Neural cell (in vitro differentiated cells): ENCODE results near the gene GCNA. TPM values are rescaled to one million over a fixed set of nuclear protein-coding genes. Genes with fewer than 3 reads are reported as not detected.

Experiments
- H2AFZ ChIP-seq: fragments of 200-600, 300-800 bp; sonication (generic), shearing (Covaris generic); 2 replicates; pipeline ENCODE4 v1.6.0; 2014; ENCODE audit warnings: low read depth, mild to moderate bottlenecking, antibody characterized with exemption, low read length, moderate library complexity
- H3F3A ChIP-seq: fragments of 200-600 bp; shearing (Covaris generic); 2 replicates; pipeline ENCODE4 v1.6.1; 2016; ENCODE audit warnings: mild to moderate bottlenecking, moderate library complexity, mixed read lengths, antibody characterized with exemption, low read length; ENCODE audit not compliant: insufficient read depth, poor library complexity, severe bottlenecking
- H3K27ac ChIP-seq: fragments of 200-600, 300-800 bp; sonication (generic), shearing (Covaris generic); 2 replicates; pipeline ENCODE4 v1.5.1; 2014; ENCODE audit warnings: mild to moderate bottlenecking, low read length, moderate library complexity
- H3K27me3 ChIP-seq: fragments of 300-800, 200-600 bp; sonication (generic), shearing (Covaris generic); 2 replicates; pipeline ENCODE4 v1.6.0; 2014; ENCODE audit warnings: mild to moderate bottlenecking, low read depth, low read length, moderate library complexity; ENCODE audit not compliant: insufficient read depth
- H3K36me3 ChIP-seq: fragments of 300-800, 200-600 bp; sonication (generic), shearing (Covaris generic); 2 replicates; pipeline ENCODE4 v1.5.1; 2014; ENCODE audit warnings: mild to moderate bottlenecking, antibody characterized with exemption, low read length, moderate library complexity; ENCODE audit not compliant: insufficient read depth
- H3K4me2 ChIP-seq: fragments of 300-800, 200-600 bp; sonication (generic), shearing (Covaris generic); 2 replicates; pipeline ENCODE4 v1.6.0; 2014; ENCODE audit warnings: mild to moderate bottlenecking, low read length
- H3K4me3 ChIP-seq: fragments of 300-800, 200-600 bp; sonication (generic), shearing (Covaris generic); 2 replicates; pipeline ENCODE4 v1.5.1; 2014; ENCODE audit warnings: mild to moderate bottlenecking, low read length, moderate library complexity
- H3K79me2 ChIP-seq: fragments of 200-600 bp; shearing (Covaris generic); replicated peaks from 2 replicates; pipeline ENCODE4 v1.6.0; 2014; ENCODE audit warnings: mild to moderate bottlenecking, low read length, moderate library complexity; ENCODE audit not compliant: insufficient read depth
- H3K9ac ChIP-seq: fragments of 300-800, 200-600 bp; sonication (generic), shearing (Covaris generic); 2 replicates; pipeline ENCODE4 v1.6.1; 2016; ENCODE audit warnings: mild to moderate bottlenecking, low read length, mixed read lengths
- H3K9me2 ChIP-seq: fragments of 200-600 bp; shearing (Covaris generic); 2 replicates; pipeline ENCODE4 v1.6.1; 2016; ENCODE audit warnings: mild to moderate bottlenecking, low read length, mixed read lengths; ENCODE audit not compliant: insufficient read depth
- H3K9me3 ChIP-seq: fragments of 200-600, 300-800 bp; sonication (generic), shearing (Covaris generic); 2 replicates; pipeline ENCODE4 v1.6.1; 2016; ENCODE audit warnings: mild to moderate bottlenecking, mixed run types, low read length, moderate library complexity, mixed read lengths
- H4K20me1 ChIP-seq: fragments of 200-600 bp; shearing (Covaris generic); 2 replicates; pipeline ENCODE4 v1.6.1; 2016; ENCODE audit warnings: mild to moderate bottlenecking, mixed run types; ENCODE audit not compliant: insufficient read depth
- CTCF ChIP-seq: fragments of 450-650 bp; IDR thresholded peaks from 2 replicates; pipeline ENCODE4 v1.5.1; 2014; ENCODE audit warnings: antibody characterized with exemption, mild to moderate bottlenecking, moderate library complexity; ENCODE audit not compliant: poor library complexity, severe bottlenecking
- EZH2 ChIP-seq: fragments of 200-600, 300-800 bp; shearing (Covaris generic), sonication (generic); IDR thresholded peaks from 2 replicates; pipeline ENCODE4 v1.6.1; 2014; ENCODE audit warnings: antibody characterized with exemption, low read length, borderline replicate concordance, mild to moderate bottlenecking; ENCODE audit not compliant: insufficient read depth, poor library complexity, severe bottlenecking
- POLR2AphosphoS5 ChIP-seq: IDR thresholded peaks from 2 replicates; pipeline ENCODE4 v1.6.1; 2012
- RAD21 ChIP-seq: fragments of 450-650 bp; conservative IDR thresholded peaks from 2 replicates; pipeline ENCODE4 v1.6.1; 2014; ENCODE audit warnings: antibody characterized with exemption, mild to moderate bottlenecking, moderate library complexity
- REST ChIP-seq: IDR thresholded peaks from 2 replicates; pipeline ENCODE4 v1.6.1; 2012; ENCODE audit warnings: borderline replicate concordance
- SMC3 ChIP-seq: fragments of 450-650 bp; conservative IDR thresholded peaks from 2 replicates; pipeline ENCODE4 v1.6.1; 2014; ENCODE audit warnings: antibody characterized with exemption, mild to moderate bottlenecking, moderate library complexity; ENCODE audit not compliant: poor library complexity
- TAF1 ChIP-seq: IDR thresholded peaks from 2 replicates; pipeline ENCODE4 v1.6.1; 2012; ENCODE audit warnings: low read depth
- polyA plus RNA-seq: library from polyadenylated mRNA; depleted of rRNA; stranded (reverse); fragments of >200 nt; gene quantifications from 2 replicates; pipeline ENCODE4 v1.2.3, GENCODE V29; 2014

GCNA gene
- polyA plus RNA-seq, 1 donor from 2014 or later: 11.0 TPM

DNA sequence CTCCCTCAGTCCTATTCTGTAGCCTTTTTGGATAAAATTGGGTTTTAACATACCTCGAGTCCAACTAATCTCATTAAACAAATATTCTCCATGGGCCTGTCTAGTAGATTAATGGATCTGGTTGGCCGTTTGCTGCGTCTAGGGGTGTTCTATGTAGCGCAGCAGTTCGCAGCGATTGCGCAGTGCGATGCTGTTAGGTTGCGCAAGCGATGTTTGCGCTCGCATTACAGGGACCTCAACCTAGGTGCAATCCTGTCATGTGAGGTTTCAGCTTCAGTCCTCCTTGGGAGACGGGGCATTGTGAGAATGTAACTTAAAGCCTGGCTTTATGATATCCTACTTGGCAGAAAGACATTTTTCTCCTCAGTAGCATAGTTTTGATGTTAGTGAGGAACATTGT is 31.4 kb upstream of the GCNA start:
- Histone ChIP-seq H3K4me3 (no peak overlapping the region), H3K27me3 (no peaks in the 10 kb centered on the region), H4K20me1 (no peaks in the 10 kb centered on the region), H3K79me2 (peaks cover 20% of the 10 kb centered on the region), H3K4me2 (no peak overlapping the region), H3K27ac (no peak overlapping the region), H3K9me3 (no peaks in the 10 kb centered on the region), H3K9ac (no peak overlapping the region), H3K9me2 (no peaks in the 10 kb centered on the region), H3K36me3 (no peaks in the 10 kb centered on the region), H2AFZ (no peak overlapping the region), H3F3A (no peaks in the 10 kb centered on the region)
- TF ChIP-seq CTCF (no peak), POLR2AphosphoS5 (no peak), RAD21 (no peak), REST (no peak)

GRCh38 chrX:71547339-71547738 is 30.9 kb upstream of the GCNA start:
- no peaks in the 10 kb centered on the region for H3F3A ChIP-seq
- no peaks in the 10 kb centered on the region for H4K20me1 ChIP-seq
- H3K4me2 ChIP-seq: no peak overlapping the region

More at GRCh38 chrX:71547339-71547738, 30.9 kb upstream of the GCNA start:
- Histone ChIP-seq H3K27ac (no peak overlapping the region), H3K9me3 (no peaks in the 10 kb centered on the region), H3K4me3 (no peak overlapping the region), H3K27me3 (no peaks in the 10 kb centered on the region), H2AFZ (no peak overlapping the region), H3K9me2 (no peaks in the 10 kb centered on the region), H3K79me2 (peaks cover 16% of the 10 kb centered on the region), H3K9ac (no peak overlapping the region), H3K36me3 (no peaks in the 10 kb centered on the region)
- TF ChIP-seq TAF1 (no peak), EZH2 (no peak), CTCF (no peak), POLR2AphosphoS5 (no peak), REST (no peak), SMC3 (no peak)
